Neutrophil (primary cell): ENCODE measurements around the gene ALOX5AP.

Experiments used
- H3K27ac ChIP-seq: fragments of 200-600 bp; sonication (generic); 2 replicates; pipeline ENCODE4 v1.5.1; 2016; ENCODE audit warnings: mild to moderate bottlenecking, moderate library complexity
- H3K27me3 ChIP-seq: fragments of 200-600 bp; sonication (generic); 2 replicates; pipeline ENCODE4 v1.6.0; 2016; ENCODE audit warnings: mild to moderate bottlenecking
- H3K36me3 ChIP-seq: fragments of 200-600 bp; sonication (generic); 2 replicates; pipeline ENCODE4 v1.5.1; 2017
- H3K4me1 ChIP-seq, 2 experiments: fragments of 200-600 bp in 1 of 2; sonication (generic) in 1 of 2; 1 replicate in 1 of 2; 2 replicates in 1 of 2; pipeline versions ENCODE4 v1.5.1 to v1.6.1; 2013 to 2016; ENCODE audit warnings: low read depth in 1 of 2, low read length in 1 of 2, mild to moderate bottlenecking in 1 of 2, moderate library complexity in 1 of 2; ENCODE audit not compliant: control insufficient read depth in 1 of 2, insufficient read depth in 1 of 2
- H3K4me3 ChIP-seq, 2 experiments: fragments of 200-600 bp in 1 of 2; sonication (generic) in 1 of 2; 1 replicate in 1 of 2; 2 replicates in 1 of 2; pipeline ENCODE4 v1.5.1; 2013 to 2016; ENCODE audit warnings: low read depth in 1 of 2, low read length in 1 of 2, mild to moderate bottlenecking in 1 of 2, moderate library complexity in 1 of 2
- H3K9me3 ChIP-seq: fragments of 200-600 bp; sonication (generic); 2 replicates; pipeline ENCODE4 v1.5.1; 2016
- CTCF ChIP-seq: fragments of 200-600 bp; sonication (generic); IDR thresholded peaks from 2 replicates; pipeline ENCODE4 v1.5.1; 2016; ENCODE audit warnings: antibody characterized with exemption

ALOX5AP gene

GRCh38 chr13:30808600-30808999, 73.3 kb downstream of the ALOX5AP start:
- Histone ChIP-seq H3K4me3 (no peak overlapping the region), H3K4me1 (no peaks in the 10 kb centered on the region), H3K27me3 (no peaks in the 10 kb centered on the region), H3K27ac (no peak overlapping the region), H3K9me3 (no peaks in the 10 kb centered on the region), H3K36me3 (peaks cover 9% of the 10 kb centered on the region)
- no peak for TF ChIP-seq CTCF

GRCh38 chr13:30809787-30810186, 74.4 kb downstream of the ALOX5AP start:
- Histone ChIP-seq H3K36me3 (peaks cover 9% of the 10 kb centered on the region), H3K4me1 (no peaks in the 10 kb centered on the region), H3K9me3 (no peaks in the 10 kb centered on the region), H3K27ac (no peak overlapping the region), H3K4me3 (no peak overlapping the region), H3K27me3 (no peaks in the 10 kb centered on the region)
- TF ChIP-seq CTCF, result no peak

- no peaks in the 10 kb centered on the region for H3K9me3 ChIP-seq
- no peaks in the 10 kb centered on the region for H3K27me3 ChIP-seq
- peaks cover 9% of the 10 kb centered on the region for H3K36me3 ChIP-seq
- H3K4me3 ChIP-seq, result no peak overlapping the region
- TF ChIP-seq CTCF, result no peak
- H3K4me1 ChIP-seq, result no peaks in the 10 kb centered on the region
- no peak overlapping the region for H3K27ac ChIP-seq
Observed at GRCh38 chr13:30810261-30810701, 74.9 kb downstream of the ALOX5AP start.

GRCh38 chr13:30810801-30811200, 75.5 kb downstream of the ALOX5AP start:
- H3K4me1 ChIP-seq, result no peaks in the 10 kb centered on the region
- no peaks in the 10 kb centered on the region for H3K9me3 ChIP-seq
- TF ChIP-seq CTCF, result no peak

More at GRCh38 chr13:30810801-30811200, 75.5 kb downstream of the ALOX5AP start:
- Histone ChIP-seq H3K27me3 (no peaks in the 10 kb centered on the region), H3K36me3 (peaks cover 9% of the 10 kb centered on the region), H3K4me3 (no peak overlapping the region), H3K27ac (no peak overlapping the region)
